NCI-H146 treated with DMSO at 0.1 percent for 48 hours (cell line): ENCODE results near the gene FSD2.
"Not testable (repeated sequence)": the region's sequence is repeated elsewhere in the genome, so short reads cannot be mapped to it uniquely, and the experiment has no call there.

Experiments
- DNase-seq: peaks from one replicate; lab custom pipeline; 2025; ENCODE audit not compliant: unreplicated experiment; lab: John Stamatoyannopoulos, UW

Gene FSD2

DNA sequence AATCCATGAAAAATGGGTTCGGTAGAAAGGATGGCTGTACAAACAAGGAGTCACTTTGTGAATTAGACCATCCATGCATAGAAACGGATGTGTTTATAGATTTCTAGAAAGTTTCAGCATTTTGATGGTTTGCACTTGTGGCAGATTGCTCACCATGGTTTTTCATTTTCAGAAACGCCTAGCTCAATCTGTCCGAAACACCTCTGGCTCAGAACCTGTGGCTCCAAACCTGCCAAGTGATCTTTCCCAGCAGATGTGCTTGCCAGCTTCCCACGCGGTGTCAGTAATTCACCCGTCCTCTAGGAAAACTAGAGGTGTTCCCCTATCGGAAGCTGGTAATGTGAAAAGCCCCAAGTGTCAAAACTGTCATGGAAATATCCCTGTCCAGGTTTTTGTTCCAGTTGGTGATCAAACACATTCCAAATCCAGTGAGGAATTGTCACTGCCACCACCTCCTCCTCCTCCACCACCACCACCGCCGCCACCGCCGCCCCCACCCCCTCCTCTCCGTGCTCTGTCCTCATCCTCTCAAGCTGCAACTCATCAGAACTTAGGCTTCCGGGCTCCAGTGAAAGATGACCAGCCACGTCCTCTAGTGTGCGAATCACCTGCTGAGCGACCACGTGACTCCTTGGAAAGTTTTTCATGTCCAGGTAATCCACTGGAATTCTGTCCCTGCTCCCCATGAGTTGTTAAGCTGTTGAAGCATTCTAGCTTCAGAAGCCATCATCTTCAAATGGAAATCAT is 24.7 kb upstream of the FSD2 start:
- DNase-seq = no peak

DNA sequence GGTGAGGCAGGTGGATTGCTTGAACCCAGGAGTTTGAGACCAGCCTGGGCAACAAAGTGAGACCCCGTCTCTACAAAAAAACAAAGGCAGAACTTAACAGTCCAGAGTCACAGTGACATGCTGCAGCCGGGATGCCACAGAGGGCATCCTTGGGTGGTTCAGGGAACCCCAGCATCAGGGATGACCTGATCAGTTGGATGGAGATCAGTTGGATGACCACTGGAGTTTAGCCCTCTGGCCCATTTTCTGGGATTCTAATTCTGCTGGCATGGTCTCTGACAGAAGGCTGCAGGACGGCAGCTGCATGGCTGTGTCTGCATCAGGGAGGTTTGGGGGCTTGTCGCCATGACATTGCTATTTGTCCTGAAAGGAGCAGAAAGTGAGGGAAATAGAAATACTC is 23.4 kb upstream of the FSD2 start:
- no peak for DNase-seq

DNA sequence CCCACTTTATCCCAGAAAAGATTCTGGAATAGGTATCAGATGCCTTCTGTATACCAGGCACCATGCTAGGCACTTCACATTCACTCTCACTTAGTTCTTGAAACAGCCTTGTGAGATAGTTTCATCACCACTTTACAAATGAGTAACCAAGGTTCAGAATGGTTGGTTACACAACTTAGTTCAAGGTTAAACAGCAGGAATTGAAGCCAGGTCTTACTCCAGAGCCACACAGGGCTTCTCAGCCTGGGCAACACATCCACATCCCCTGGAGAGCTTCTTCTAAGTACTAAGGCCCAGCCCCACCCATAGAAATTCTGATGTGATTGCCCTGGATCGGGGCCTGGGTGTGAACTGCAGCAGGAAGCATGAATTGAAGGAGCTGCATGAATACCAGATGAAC is 22.2 kb upstream of the FSD2 start:
- DNase-seq = no peak

DNA sequence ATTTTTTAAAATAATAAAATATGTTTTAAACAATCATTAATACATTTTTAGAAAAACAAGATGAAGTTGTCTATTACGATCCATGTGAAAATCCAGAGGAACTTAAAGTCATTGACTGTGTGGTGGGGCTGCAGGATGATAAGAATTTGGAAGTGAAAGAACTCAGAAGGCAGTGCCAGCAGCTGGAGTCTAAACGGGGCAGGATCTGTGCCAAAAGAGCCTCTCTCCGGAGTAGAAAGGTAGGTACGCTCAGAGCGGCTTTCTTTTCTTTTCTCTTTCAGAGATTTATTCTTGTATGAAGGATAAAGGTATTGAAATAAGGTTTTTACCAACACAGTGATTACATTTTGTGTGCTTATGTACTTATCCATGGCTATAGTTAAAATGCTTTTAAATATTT is 17.2 kb upstream of the FSD2 start:
- no peak for DNase-seq

DNA sequence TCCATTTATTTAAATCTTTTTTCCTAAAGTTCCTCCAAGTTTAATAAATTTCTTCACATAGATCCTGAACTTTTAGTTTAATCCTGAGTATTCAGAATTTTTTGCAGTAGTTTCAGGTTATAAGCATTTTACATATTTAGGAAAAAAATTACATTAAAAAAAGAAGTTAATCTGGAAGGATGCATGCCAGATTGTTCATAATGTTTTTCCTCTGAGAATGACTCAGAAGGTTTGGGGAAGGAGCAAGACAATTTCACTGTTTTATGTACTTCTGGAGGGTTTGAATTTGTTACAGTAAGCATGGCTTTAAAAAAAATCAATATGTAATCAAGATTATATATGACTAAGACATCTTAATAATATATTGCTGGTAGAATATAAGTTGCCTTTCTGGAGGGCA is 16.0 kb upstream of the FSD2 start:
- not testable (repeated sequence) for DNase-seq

DNA sequence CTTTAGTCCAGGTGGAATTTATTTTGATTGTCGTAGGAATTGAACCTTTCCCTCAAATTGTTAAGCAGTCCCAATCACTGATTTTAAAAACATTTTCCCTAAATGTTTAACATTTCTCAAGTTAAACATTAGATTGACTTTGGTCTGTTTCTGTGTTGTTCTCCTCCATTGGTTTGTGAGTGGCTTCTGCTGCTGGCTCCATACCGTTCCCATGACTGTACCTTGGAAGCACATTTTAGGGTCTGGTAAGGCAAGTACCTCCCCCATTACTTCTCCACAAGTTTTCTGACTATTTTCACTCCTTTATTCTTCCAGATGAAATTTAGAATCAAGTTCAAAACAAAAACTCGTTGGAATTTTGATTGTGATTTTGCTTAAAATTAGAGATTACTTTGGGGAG is 15.5 kb upstream of the FSD2 start:
- not testable (repeated sequence) for DNase-seq

DNA sequence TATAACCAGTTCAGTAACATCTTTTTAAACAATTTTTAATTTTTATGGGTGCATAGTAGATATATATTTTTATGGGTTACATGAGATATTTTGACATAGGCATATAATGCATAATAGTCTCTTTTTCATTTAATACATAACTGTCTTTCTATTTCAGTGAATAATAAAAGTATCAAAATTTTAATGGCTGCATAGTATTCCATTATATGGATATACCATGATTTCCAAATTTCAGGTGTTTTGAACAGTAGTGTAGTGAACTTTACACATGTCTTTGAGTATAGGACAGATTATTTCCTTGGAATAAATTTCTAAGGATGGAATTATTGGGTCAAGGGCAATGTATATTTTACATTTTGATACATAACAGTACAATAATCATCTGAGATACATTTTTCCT is 14.3 kb upstream of the FSD2 start:
- DNase-seq = no peak

DNA sequence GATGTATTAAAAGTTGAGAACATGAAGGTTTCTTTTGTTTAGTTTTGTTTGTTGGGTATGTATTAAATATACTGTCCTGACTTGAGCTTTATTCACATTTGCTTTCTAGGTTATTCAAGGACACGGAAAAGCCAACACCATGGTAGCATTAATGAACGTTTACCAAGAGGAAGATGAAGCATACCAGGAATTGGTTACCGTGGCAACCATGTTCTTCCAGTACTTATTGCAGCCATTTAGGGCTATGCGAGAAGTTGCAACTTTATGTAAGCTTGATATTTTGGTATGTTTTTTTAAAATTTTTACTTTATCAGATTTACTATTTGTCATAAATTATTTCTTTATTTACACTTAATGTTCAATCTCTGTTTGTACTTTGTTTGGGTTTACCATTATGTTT is 7.1 kb upstream of the FSD2 start:
- DNase-seq = no peak

DNA sequence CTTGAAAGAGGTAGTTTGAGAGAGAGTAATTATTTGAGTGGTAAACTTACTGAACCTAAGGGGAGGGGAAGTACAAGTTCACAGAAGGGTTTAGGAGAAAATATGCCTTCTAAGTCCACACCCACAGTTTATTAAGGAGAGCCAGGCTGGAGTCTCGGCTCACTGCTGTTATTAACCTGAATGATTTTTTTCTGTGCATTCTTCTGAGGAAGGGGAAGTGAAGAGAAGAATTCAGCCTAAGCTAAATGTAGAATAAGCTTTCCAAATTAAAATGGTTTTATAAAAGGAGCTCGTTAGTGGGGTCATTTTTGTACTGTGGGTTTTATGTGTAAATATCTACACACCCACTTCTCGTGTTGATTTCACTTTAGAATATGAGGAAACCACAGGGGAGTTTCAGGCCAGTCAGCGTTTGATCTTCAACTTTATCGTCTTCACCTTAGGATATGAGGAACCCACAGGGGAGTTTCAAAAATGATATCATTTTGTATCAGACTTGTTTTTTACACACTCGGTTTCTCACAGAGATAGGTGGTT is 5.1 kb upstream of the FSD2 start:
- no peak for DNase-seq

DNA sequence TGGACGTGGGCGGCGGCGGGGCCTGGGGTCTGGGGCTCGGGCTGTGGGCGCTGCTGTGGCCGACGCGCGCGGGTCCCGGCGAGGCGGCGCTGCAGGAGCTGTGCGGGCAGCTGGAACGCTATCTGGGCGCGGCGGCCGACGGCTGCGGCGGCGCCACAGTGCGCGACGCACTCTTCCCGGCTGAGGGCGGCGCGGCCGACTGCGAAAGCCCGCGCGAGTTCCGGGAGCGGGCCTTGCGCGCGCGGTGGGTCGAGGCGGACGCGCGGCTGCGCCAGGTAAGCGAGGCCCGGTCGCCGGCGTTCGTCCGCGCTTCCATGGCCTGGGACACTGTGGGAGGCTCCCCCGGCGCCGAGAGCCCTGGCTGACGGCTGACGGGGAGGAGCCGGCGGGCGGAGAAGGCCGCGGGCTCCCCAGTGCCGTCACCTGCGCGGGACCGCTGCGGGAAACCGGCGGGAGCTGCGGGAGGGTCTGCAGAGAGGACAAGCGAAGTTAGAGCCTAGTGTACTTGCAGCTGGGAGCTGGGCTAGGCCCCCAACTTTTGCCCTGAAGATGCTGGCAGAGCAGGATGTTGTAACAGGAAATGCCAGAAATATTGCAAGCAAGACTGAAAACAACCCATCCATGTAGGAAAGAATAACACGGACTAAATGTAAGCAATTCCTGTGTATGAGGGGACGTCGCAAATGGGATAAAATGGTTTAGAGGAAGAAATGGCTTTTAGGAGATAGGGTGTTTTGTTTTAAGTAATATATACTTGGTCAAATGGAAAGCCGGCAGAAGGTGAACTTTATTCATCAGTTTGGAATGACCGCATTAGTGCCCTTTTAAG is 4.4 kb upstream of the FSD2 start:
- DNase-seq = no peak

DNA sequence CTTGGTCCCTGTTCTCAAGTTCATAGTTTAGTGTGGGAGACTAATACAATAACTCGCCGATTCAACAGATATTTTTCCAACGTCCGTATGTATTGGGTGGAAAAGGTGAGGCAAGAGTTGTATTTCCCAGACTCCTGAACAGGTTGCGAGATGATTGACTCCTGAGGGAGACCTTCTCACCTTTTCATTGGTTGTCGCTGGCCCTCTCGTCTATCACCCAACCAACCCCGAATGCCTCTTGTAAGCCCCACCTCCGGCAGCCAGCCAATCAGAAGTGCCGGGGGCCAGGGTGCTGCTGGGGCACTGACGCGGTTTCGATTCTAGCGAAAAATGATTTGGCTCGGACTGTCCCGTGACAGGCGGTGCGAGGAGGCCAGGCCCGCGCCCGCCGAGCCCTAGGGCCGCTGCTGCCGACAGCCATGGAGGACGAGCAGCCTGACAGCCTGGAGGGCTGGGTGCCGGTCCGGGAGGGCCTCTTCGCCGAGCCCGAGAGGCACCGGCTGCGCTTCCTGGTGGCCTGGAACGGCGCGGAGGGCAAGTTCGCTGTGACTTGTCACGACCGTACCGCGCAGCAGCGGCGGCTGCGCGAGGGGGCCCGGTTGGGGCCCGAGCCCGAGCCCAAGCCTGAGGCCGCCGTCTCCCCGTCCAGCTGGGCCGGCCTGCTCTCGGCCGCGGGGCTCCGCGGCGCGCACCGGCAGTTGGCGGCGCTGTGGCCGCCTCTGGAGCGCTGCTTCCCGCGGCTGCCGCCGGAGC is 3.6 kb upstream of the FSD2 start, which contains the start of gene WHAMM:
TSS of gene WHAMM (plus strand) at position 321 of the 753 bp plus-strand sequence. CDS start at position 420, 99 bp downstream.
- peak; percentile 82 for DNase-seq

DNA sequence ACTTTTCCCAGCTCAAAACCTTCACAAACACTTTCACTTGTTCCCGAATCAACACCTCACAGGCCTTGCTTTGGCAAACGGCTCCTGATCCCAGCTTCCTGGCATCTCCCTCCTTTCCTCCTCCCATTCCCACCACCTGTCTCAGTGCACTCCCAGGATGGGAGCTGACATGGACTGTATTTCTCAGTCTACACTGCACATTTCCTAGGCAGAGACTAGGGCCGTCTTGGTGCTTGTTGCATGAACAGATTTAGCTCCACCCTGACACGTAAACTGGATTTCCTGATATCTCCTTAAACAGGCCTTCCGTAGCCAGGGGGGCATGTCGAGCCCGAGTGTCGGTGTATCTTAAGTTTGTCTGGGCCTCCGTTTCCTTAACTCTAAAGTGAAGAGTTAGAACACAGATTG is 2.8 kb upstream of the FSD2 start:
- DNase-seq = no peak

DNA sequence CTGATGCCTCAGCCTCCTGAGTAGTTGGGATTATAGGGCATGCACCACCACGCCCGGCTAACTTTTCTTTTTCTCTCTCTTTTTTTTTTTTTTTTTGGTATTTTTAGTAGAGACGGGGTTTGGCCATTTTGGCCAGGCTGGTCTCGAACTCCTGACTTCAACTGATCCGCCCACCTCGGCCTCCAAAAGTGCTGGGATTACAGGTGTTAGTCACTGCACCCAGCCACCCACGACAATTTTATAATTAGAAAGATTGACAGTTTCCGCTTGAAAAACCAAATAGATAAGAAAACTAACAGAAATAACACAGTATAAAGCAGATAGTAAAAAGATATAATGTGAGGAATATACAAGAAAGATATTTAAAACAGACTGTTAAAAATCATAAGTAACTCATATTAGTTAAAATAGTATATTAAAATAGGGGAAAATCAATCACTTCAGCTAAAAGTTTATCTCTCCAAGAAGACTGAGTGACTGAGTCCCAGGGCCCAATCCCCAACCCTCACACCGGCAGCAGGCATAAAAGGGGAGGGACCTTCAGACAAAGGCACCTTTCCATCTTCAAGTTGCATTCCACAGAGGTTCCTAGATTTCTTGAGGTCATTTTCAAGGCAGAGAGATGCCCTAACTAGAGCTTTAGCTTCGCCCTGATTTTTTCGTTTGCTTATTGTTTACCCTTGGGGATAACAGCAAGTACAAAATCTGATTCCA is 2.2 kb upstream of the FSD2 start:
- DNase-seq = no peak

DNA sequence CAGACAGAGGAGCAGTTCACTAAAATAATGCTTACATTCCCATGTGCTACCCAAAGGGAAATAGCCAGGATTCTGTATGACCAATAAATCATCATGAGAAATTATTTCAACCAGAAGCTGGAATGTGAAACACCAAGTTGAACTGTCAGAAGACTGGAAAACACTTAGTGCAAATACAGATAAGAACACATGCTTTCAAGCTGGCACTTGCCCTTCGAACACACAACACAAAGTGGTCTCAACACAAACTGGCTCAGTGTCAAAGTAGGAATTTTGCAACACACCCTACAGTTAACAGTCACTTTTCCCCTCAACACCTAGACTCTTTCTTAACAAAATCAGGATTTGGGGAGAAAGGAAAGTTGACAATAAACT is 1.3 kb downstream of the FSD2 start:
- no peak for DNase-seq

DNA sequence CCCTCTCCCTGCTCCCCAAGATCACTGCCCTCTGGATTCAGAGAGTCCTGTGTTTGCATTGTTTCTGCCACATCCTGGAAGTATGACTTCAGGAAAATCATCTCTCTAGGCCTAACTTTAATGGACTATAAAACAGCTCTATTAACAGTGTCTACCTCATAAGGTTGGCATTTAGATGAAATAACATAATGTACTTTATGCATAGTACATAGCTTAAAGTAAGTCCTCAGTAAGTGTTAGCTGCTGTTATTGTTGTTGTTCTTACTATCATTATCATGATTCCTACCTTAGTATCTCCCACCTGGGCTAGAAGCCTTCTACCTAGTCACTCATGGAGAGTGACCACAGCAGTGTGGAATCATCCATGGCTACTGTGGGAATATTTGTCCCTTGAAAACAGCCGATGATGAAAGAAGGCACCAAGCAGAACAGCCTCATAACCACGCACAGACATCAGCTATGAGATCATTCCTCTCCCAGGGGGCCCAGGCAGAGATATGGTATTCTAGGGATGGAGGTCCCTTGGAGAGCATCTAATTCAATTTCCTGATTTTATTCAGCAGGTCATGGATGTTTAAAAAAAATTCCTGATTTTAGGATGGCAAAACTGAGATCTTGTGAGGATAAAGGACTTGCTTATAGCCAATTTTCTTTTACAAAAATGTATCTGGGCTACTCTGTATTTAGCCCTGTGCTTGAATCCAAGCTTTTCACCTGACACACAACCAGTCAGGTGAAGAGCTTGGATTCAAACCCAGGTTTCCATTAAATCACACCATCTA is 1.9 kb downstream of the FSD2 start:
- no peak for DNase-seq

DNA sequence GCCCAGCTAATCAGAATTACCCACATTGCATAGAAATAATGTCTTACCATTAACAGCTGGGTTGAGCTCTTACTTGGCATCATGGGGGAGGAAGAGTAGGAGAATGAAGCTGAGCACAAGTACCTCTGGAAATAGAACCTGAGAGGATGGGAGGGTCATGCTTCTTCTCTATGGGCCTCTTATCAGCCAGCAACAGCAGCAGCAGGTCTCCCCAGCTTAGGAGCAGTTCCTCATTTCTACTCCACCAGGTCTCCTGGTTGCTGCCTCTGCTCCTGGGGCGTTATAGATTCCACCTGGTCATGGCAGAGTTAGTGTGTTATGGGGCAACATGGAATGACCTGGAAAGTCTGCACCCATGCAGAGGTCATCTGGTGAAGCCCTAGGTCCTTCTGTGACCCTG is 3.4 kb downstream of the FSD2 start:
- DNase-seq = no peak

DNA sequence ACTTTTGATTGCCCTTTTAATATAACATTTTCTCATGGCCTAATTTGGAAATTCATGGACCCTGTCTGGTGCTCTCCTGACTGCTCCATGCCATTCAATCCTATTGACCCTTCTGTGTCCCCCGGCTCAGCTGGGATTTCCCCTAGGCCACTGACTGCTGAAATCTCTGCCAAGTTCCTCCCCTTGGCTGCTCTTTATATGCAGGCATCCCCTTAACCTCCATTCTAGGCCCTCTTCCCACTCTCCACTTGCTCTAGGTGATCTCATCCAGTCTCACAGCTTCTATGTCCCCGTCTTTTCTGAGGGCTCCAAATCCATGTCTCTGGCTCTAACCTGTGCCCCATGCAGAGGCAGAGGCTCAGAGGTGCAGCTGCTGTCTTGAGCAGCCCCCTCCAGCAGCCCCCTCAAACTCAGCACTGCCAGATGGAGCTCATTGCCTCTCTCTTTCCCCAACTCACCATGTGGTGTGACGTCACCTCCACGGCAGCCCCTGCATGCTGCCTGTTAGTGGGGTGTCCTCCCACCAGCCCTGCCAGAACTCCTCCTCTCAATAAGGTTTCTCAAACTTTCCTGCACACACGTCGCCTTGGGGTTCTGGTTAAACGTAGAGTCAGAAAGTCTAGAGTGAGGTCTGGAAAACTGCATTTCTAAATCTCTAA is 6.6 kb downstream of the FSD2 start:
- DNase-seq = no peak

DNA sequence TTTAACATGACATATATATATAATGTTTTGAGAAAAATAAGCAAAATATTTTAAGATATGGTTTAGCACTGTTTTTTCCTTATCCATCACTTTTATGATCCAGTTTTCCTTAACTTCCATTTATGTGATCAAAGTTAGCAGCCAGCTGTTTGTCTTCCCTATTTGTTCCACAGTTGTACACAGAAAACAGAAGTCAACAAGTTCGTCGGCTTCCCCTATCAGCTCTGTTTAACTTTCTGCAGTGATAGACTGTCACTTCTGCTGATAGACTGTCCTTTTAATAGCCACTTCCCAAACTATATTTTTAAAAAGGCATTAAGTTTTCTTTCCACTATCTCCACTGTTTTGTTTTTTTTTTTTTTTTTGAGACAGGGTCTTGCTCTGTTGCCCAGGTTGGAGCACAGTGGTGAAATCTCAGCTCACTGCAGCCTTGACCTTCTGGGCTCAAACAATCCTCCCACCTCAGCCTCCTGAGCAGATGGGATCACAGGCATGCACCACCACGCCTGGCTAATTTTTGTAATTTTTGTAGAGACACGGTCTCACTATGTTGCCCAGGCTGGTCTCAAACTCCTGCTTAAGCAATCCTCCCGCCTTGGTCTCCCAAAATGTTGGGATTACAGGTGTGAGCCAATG is 7.2 kb downstream of the FSD2 start:
- DNase-seq = no peak

DNA sequence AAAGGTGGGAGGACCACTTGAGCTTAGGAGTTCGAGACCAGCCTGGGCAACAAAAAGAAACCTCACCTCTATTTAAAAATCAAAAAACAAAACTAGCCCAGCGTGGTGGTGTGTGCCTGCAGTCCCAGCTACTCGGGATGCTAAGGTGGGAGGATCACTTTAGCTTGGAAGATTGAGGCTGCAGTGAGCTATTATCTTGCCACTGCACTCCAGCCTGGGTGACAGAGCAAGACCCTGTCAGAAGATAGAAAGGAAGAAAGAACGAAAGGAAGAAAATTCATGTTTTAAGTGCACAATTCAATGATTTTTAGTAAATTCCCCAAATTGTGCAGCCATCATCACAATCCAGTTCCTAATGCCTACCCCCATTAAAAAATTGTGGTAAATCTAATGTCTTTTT is 7.8 kb downstream of the FSD2 start:
- DNase-seq = no peak
